GM18951 (cell line): Measurements from ENCODE around the gene ZSWIM5.
"Not testable (repeated sequence)": the region's sequence is repeated elsewhere in the genome, so short reads cannot be mapped to it uniquely, and the experiment has no call there.

Experiments
- POLR2A ChIP-seq: IDR thresholded peaks from 4 replicates; pipeline ENCODE4 v1.6.1; 2011; ENCODE audit warnings: mild to moderate bottlenecking; ENCODE audit not compliant: insufficient read length, insufficient read depth; ENCODE audit errors: extremely low read depth
- in situ Hi-C: fragments of 300-500 bp; cut with MboI; formaldehyde crosslinking; loops from one replicate; pipeline ENCODE4 v1.12.0; 2022; ENCODE audit warnings: low sequenced_read_pairs, mixed read lengths, inconsistent platforms; ENCODE audit not compliant: unreplicated experiment

Gene ZSWIM5

GRCh38 chr1:45141247-45142003 lies 65.0 kb downstream of the ZSWIM5 start:
- no peak for TF ChIP-seq POLR2A
- in situ Hi-C loops = no loop called here

GRCh38 chr1:45136984-45137383 lies 69.4 kb downstream of the ZSWIM5 start:
- TF ChIP-seq POLR2A = no peak
- in situ Hi-C loops = no loop called here

GRCh38 chr1:45135316-45135715 lies 71.1 kb downstream of the ZSWIM5 start:
- TF ChIP-seq POLR2A = no peak
- in situ Hi-C loops = no loop called here

DNA sequence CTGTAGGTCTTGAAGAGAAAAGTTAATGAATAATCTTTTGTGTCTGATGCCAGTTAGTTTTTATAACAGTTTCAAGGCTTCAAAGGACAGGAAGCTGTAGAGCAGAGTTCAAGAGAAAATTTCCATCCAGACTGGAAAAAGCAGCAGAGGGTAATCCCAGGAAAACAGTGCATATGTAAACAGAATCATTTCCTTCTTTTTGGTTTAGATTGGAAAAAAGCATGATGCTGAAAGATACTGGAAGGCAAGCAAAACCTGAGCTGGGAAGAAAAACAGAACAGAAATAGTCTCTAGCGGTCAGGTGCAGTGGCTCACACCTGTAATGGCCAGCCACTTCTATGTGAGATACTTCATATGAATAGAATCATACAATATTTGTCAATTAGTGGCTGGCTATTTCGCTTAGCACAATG lies 71.9 kb downstream of the ZSWIM5 start:
- in situ Hi-C loops = no loop called here
- TF ChIP-seq POLR2A = no peak

DNA sequence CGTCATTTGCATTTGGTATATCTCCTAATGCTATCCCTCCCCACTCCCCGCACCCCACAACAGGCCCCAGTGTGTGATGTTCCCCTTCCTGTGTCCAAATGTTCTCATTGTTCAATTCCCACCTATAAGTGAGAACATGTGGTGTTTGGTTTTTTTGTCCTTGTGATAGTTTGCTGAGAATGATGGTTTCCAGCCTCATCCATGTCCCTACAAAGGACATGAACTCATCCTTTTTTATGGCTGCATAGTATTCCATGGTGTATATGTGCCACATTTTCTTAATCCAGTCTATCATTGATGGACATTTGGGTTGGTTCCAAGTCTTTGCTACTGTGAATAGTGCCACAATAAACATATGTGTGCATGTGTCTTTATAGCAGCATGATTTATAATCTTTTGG lies 73.7 kb downstream of the ZSWIM5 start:
- in situ Hi-C loops = not testable (repeated sequence)

DNA sequence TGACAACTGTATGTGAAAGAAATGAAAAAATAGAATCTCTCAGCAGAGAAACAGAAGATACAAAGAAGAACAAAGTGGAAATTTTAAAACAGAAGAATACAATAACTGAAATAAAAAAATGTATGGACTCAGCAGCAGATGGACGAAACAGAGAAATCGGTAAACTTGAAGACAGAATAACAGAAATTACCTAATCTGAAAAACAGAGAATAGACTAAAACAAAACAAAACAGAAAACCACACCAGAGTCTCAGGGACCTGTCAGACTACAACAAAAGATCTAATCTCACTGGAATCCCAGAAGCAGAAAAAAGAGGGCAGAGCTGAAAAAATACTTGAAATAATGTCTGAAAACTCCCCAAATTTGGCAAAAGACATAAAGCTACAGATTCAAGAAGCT lies 83.0 kb downstream of the ZSWIM5 start:
- no peak for TF ChIP-seq POLR2A
- in situ Hi-C loops = no loop called here

DNA sequence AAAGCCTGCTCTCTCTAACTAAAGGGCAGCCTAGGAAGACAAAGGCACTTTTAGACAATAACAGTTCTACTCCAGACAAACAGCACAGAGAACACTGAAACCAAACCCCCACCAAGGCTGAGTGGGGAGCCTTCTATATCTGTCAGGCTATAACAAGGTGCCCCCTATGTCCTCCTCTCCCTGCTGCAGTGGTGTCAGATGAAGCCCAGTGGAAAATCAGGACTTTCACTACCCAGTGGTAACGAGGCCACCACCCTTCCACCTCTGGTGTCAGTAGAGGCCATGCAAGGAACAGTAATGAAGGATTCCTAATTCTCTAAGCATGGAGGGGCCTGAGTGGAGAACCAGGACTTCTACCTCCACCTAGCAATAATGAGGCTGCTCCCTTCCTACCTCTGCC lies 83.7 kb downstream of the ZSWIM5 start:
- in situ Hi-C loops = no loop called here
- no peak for TF ChIP-seq POLR2A

DNA sequence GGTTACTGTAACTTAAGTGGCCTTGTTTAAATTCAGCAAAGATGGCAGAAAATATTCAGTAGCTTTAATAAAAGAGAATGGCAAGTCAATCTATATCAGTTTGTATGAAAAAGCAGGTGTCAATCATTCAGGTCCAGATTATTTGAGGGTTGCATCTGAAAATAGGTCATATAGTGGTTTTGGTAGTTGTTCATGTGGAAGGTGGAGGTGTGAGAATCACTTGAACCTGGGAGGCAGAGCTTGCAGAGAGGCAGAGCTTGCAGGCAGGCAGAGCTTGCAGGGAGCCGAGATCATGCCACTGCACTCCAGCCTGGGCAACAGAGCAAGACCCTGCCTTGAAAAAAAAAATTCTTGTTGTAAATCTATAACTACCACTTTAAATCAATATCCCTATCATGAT lies 88.6 kb downstream of the ZSWIM5 start:
- in situ Hi-C loops = no loop called here
- TF ChIP-seq POLR2A = no peak

DNA sequence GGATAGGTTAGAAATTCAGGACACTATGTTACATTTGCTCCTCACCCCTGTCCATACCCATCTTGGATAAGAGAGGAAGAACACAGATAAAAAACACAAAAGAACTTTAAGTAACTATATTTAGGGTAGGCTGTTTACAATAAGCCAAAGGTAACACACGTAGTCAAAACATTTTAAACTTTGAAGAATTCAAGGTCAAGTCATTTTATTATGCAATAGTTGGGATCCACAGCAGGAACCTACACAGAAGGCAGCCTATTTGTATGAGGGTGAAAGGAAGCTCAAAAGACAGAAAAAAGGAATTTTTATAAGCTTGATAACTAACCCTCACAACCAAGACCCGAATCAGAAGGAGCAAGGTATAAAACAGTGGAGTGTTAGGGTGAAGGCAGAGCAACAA lies 89.6 kb downstream of the ZSWIM5 start:
- no peak for TF ChIP-seq POLR2A
- in situ Hi-C loops = no loop called here

DNA sequence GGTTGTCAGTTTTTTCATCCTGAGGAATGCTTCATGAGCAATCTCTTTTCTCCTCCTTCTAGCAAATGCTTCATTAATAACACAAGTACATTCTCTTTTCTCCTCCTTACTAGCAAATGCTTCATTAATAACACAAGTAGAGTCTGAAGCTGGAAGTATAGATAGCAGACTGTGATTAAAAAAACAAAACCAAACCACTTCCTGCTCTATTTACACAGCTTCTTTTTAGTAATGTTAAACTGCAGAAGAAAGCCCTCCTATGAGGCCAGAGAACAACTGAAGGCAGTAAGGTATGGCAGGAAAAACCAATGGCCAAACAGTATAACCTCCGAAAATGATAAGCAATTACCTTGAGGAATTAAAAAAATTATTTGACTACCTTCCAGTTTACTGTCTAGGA lies 90.1 kb downstream of the ZSWIM5 start:
- in situ Hi-C loops = no loop called here
- no peak for TF ChIP-seq POLR2A

GRCh38 chr1:45115198-45115597 lies 91.2 kb downstream of the ZSWIM5 start:
- in situ Hi-C loops = not testable (repeated sequence)

GRCh38 chr1:45112661-45113060 lies 93.7 kb downstream of the ZSWIM5 start:
- TF ChIP-seq POLR2A = no peak
- in situ Hi-C loops = no loop called here

- TF ChIP-seq POLR2A = no peak
- in situ Hi-C loops = no loop called here
These were observed 95.2 kb downstream of the ZSWIM5 start for GRCh38 chr1:45111239-45111638.

DNA sequence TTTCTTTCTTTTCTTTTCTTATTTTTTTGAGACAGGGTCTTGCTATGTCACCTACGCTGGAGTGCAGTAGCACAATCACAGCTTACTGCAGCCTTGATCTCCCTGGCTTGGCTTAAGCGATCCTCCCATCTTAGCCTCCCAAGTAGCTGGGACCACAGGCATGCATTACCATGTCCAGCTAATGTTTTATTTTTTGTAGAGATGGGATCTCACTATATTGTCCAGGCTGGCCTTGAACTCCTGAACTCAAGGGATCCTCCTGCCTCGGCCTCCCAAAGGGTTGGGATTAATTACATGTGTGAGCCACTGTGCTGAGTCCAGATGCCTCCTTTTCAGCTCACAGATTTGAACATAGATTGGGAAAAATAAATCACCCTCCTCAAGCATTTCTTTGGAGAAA lies 98.6 kb downstream of the ZSWIM5 start:
- no peak for TF ChIP-seq POLR2A

GRCh38 chr1:45106864-45107263 lies 99.5 kb downstream of the ZSWIM5 start:
- in situ Hi-C loops = not testable (repeated sequence)

More for the DNA sequence above, 98.6 kb downstream of the ZSWIM5 start:
- in situ Hi-C loops = no loop called here

- in situ Hi-C loops = not testable (repeated sequence)
These were observed 100.3 kb downstream of the ZSWIM5 start for GRCh38 chr1:45106156-45106545.

GRCh38 chr1:45105486-45106155 lies 100.8 kb downstream of the ZSWIM5 start:
- in situ Hi-C loops = not testable (repeated sequence)
